Measurements from ENCODE around the gene AFF3.

Gene AFF3

GRCh38 chr2:99998651-99999320 lies 143.6 kb downstream of the AFF3 start:
- TF ChIP-seq, protein P1, sequence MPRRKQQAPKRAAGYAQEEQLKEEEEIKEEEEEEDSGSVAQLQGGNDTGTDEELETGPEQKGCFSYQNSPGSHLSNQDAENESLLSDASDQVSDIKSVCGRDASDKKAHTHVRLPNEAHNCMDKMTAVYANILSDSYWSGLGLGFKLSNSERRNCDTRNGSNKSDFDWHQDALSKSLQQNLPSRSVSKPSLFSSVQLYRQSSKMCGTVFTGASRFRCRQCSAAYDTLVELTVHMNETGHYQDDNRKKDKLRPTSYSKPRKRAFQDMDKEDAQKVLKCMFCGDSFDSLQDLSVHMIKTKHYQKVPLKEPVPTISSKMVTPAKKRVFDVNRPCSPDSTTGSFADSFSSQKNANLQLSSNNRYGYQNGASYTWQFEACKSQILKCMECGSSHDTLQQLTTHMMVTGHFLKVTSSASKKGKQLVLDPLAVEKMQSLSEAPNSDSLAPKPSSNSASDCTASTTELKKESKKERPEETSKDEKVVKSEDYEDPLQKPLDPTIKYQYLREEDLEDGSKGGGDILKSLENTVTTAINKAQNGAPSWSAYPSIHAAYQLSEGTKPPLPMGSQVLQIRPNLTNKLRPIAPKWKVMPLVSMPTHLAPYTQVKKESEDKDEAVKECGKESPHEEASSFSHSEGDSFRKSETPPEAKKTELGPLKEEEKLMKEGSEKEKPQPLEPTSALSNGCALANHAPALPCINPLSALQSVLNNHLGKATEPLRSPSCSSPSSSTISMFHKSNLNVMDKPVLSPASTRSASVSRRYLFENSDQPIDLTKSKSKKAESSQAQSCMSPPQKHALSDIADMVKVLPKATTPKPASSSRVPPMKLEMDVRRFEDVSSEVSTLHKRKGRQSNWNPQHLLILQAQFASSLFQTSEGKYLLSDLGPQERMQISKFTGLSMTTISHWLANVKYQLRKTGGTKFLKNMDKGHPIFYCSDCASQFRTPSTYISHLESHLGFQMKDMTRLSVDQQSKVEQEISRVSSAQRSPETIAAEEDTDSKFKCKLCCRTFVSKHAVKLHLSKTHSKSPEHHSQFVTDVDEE (CRISPR knock-in tag; IDR thresholded peaks at IDR 0.05): no peak
- no peak for TF ChIP-seq ARNTL (CRISPR knock-in tag; IDR thresholded peaks at IDR 0.05; ENCODE audit: borderline replicate concordance, low read depth)
- TF ChIP-seq TOX (CRISPR knock-in tag; IDR thresholded peaks at IDR 0.05; ENCODE audit: borderline replicate concordance): no peak
- TF ChIP-seq, protein P2, sequence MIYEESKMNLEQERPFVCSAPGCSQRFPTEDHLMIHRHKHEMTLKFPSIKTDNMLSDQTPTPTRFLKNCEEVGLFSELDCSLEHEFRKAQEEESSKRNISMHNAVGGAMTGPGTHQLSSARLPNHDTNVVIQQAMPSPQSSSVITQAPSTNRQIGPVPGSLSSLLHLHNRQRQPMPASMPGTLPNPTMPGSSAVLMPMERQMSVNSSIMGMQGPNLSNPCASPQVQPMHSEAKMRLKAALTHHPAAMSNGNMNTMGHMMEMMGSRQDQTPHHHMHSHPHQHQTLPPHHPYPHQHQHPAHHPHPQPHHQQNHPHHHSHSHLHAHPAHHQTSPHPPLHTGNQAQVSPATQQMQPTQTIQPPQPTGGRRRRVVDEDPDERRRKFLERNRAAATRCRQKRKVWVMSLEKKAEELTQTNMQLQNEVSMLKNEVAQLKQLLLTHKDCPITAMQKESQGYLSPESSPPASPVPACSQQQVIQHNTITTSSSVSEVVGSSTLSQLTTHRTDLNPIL (CRISPR knock-in tag; IDR thresholded peaks at IDR 0.05; ENCODE audit: low read depth): no peak
- TF ChIP-seq TCF4 (CRISPR knock-in tag; IDR thresholded peaks at IDR 0.05; ENCODE audit: borderline replicate concordance): no peak
- TF ChIP-seq ZFP30 (CRISPR knock-in tag; IDR thresholded peaks at IDR 0.05): no peak
- TF ChIP-seq GLIS3 (CRISPR knock-in tag; IDR thresholded peaks at IDR 0.05): no peak
- no peak for ATAC-seq

DNA sequence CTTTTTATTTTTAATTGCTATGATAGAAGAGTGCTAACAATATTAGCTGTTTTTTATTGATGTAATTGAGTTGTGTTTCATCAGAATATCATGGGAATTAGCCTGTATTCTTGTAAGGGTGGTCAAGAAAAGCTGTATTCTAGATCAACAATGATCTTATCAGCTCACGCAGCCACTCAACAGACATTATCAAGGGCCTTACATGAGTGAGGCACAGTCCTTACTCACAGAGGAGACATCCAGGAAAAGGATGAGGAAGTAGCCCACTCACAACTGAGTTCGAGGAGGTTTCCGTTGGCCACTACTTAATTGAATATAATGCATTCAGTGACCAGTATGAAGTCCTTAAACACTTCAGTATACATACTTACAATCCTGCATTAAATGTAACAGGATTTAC lies 152.5 kb downstream of the AFF3 start:
- TF ChIP-seq ESRRG (CRISPR knock-in tag; IDR thresholded peaks at IDR 0.05) (no peak), ZNF8 (CRISPR knock-in tag; IDR thresholded peaks at IDR 0.05) (no peak), ZFP3 (CRISPR knock-in tag; IDR thresholded peaks at IDR 0.05) (no peak), TCF4 (CRISPR knock-in tag; IDR thresholded peaks at IDR 0.05; ENCODE audit: borderline replicate concordance) (no peak), CSDC2 (CRISPR knock-in tag; IDR thresholded peaks at IDR 0.05) (no peak)
- TF ChIP-seq, protein P3, sequence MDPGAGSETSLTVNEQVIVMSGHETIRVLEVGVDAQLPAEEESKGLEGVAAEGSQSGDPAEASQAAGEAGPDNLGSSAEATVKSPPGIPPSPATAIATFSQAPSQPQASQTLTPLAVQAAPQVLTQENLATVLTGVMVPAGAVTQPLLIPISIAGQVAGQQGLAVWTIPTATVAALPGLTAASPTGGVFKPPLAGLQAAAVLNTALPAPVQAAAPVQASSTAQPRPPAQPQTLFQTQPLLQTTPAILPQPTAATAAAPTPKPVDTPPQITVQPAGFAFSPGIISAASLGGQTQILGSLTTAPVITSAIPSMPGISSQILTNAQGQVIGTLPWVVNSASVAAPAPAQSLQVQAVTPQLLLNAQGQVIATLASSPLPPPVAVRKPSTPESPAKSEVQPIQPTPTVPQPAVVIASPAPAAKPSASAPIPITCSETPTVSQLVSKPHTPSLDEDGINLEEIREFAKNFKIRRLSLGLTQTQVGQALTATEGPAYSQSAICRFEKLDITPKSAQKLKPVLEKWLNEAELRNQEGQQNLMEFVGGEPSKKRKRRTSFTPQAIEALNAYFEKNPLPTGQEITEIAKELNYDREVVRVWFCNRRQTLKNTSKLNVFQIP (CRISPR knock-in tag; IDR thresholded peaks at IDR 0.05; ENCODE audit: borderline replicate concordance, low read depth): no peak
- ATAC-seq: no peak

GRCh38 chr2:99988599-99988998 lies 153.8 kb downstream of the AFF3 start:
- TF ChIP-seq TCF4 (CRISPR knock-in tag; IDR thresholded peaks at IDR 0.05; ENCODE audit: borderline replicate concordance): no peak
- TF ChIP-seq, protein P2 (CRISPR knock-in tag; IDR thresholded peaks at IDR 0.05; ENCODE audit: low read depth): no peak
- no peak for TF ChIP-seq ZNF70 (CRISPR knock-in tag; IDR thresholded peaks at IDR 0.05)
- no peak for TF ChIP-seq ARNTL (CRISPR knock-in tag; IDR thresholded peaks at IDR 0.05; ENCODE audit: borderline replicate concordance, low read depth)
- TF ChIP-seq TOX (CRISPR knock-in tag; IDR thresholded peaks at IDR 0.05; ENCODE audit: borderline replicate concordance): no peak
- no peak for TF ChIP-seq CSDC2 (CRISPR knock-in tag; IDR thresholded peaks at IDR 0.05)
- no peak for TF ChIP-seq RARB (CRISPR knock-in tag; IDR thresholded peaks at IDR 0.05)
- no peak for TF ChIP-seq BACH2 (CRISPR knock-in tag; IDR thresholded peaks at IDR 0.05; ENCODE audit: borderline replicate concordance)
- TF ChIP-seq, protein P1 (CRISPR knock-in tag; IDR thresholded peaks at IDR 0.05): no peak
- peak; percentile 42 for ATAC-seq

GRCh38 chr2:99987160-99987559 lies 155.2 kb downstream of the AFF3 start:
- no peak for ATAC-seq
- TF ChIP-seq ISL1 (CRISPR knock-in tag; IDR thresholded peaks at IDR 0.05) (no peak), ESRRG (CRISPR knock-in tag; IDR thresholded peaks at IDR 0.05) (no peak), ZC3H10 (CRISPR knock-in tag; IDR thresholded peaks at IDR 0.05) (no peak), TOX (CRISPR knock-in tag; IDR thresholded peaks at IDR 0.05; ENCODE audit: borderline replicate concordance) (no peak), OSR1 (CRISPR knock-in tag; IDR thresholded peaks at IDR 0.05) (no peak)
- TF ChIP-seq, protein P1 (CRISPR knock-in tag; IDR thresholded peaks at IDR 0.05): no peak

All from SK-N-SH treated with all-trans-retinoic acid at 6 μM for 48 hours (cell line).